AG09309 (cell line): Measurements from ENCODE around the gene ZBTB48.
A peak's percentile ranks its signal among the peaks of the same experiment; 100 is the strongest.

ENCODE experiments used
- DNase-seq: peaks from one replicate; pipeline ENCODE4 v3.0.0-alpha.2; 2010; ENCODE audit warnings: low read depth
- H3K4me3 ChIP-seq: 2 replicates; pipeline ENCODE4 v1.5.1; 2011; ENCODE audit warnings: mild to moderate bottlenecking, low read depth, low read length, moderate library complexity; ENCODE audit not compliant: control insufficient read depth
- CTCF ChIP-seq: IDR thresholded peaks from 2 replicates; pipeline ENCODE4 v1.5.1; 2011; ENCODE audit warnings: mild to moderate bottlenecking, low read depth, low read length, inconsistent platforms; ENCODE audit not compliant: insufficient read depth, control insufficient read depth; ENCODE audit errors: missing control alignments

The ZBTB48 gene

GRCh38 chr1:6614019-6614928 lies 34.5 kb downstream of the ZBTB48 start:
- TF ChIP-seq CTCF = no peak
- H3K4me3 ChIP-seq = peak overlapping the region; percentile 82
- no peak for DNase-seq

- no peak for TF ChIP-seq CTCF
- DNase-seq = no peak
- H3K4me3 ChIP-seq = peak overlapping the region; percentile 82
Observed at GRCh38 chr1:6614929-6615785, 35.4 kb downstream of the ZBTB48 start.

DNA sequence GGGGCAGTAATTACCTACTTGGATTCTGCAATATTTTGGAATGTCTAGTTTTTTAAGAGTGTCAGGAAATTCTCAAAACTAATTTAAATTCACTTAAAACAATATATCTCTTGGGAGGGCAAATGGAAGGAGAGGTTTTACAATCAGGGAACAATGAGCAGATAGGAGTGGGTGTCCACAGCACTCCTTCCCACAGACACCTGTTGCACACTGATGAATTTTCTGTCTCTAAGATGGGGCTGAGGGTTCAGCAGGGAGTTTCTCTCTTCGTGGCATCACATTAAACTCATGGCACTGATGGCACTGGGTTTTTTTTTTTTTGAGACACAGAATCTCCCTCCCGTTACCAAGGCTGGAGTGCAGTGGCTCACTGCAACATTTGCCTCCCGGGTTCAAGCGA lies 39.3 kb downstream of the ZBTB48 start:
- TF ChIP-seq CTCF = no peak
- DNase-seq = no peak
- no peak overlapping the region for H3K4me3 ChIP-seq

DNA sequence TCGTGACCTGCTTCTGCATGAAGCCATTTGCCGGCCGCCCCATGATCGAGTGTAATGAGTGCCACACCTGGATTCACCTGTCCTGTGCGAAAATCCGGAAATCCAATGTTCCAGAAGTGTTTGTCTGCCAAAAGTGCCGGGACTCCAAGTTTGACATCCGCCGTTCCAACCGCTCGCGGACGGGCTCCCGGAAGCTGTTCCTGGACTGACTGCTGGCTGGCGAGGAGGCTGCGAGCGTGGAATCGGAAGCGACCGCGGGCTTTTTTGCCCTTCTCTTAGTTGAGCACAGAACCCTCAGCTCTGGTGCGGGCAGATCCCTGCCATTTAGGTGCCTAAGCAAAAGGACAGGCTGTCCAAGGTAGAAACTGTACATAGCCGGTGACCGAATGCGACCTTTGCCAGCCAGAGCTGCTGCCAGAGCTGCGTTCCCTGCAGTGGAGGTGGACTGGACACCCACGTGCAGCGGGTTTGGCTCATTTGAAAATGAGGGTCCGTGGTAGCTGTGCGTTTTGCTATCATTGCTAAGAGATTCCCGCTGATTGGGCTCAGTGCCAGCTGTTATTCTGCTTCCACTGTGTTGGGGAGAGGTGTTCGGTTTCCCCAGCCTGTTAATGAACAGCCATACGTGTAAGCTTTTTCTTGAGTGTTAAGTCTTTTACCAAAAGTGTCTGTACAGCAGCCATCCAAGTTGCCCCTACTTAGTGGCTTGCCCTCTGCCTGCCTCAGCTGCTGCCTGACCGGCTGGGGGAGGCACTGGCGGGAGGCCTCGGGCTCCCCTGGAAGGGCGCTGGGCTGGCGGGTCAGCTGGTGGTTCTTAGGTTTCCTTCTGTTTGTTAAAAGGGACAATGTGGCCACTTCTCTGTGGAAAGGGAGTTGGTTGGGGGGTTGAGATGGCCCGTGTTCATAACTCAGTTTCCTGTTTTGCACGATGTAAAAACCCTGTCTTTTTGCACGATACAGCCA lies 41.9 kb downstream of the ZBTB48 start:
- no peak for TF ChIP-seq CTCF
- H3K4me3 ChIP-seq = no peak overlapping the region
- no peak for DNase-seq

- H3K4me3 ChIP-seq = no peak overlapping the region
- DNase-seq = no peak
- no peak for TF ChIP-seq CTCF
Observed at GRCh38 chr1:6622396-6623152, 42.8 kb downstream of the ZBTB48 start.
